WTC11 (cell line): ENCODE data around the gene PPM1A. TPM values are rescaled to one million over a fixed set of nuclear protein-coding genes. Genes with fewer than 3 reads are reported as not detected.

Experiments
- ATAC-seq: fragments of 200-7000 bp; cut with Tn5 transposase; 2 replicates; pipeline ENCODE4 v1.10.0; 2021; ENCODE audit warnings: mild to moderate bottlenecking, moderate library complexity
- CTCF ChIA-PET: fragments of 300-600 bp; sonication (Branson Sonifier 250); formaldehyde crosslinking; loops from one replicate; lab custom pipeline; 2021; ENCODE audit warnings: antibody characterized with exemption; lab: Charles Lee
- POLR2A ChIA-PET: fragments of 350-600 bp; sonication (Branson Sonifier 250); formaldehyde crosslinking; loops from one replicate; lab custom pipeline; 2021; ENCODE audit warnings: antibody characterized with exemption; lab: Charles Lee
- DNase-seq: peaks from one replicate; pipeline ENCODE4 v3.0.0; 2021; ENCODE audit warnings: low spot score
- H3K27ac Mint-ChIP-seq: 2 replicates; pipeline ENCODE4 v1.8.0; 2021; ENCODE audit warnings: mixed read lengths
- H3K27me3 Mint-ChIP-seq: 2 replicates; pipeline ENCODE4 v1.8.0; 2021; ENCODE audit warnings: low read depth, mild to moderate bottlenecking, moderate library complexity, mixed read lengths
- H3K36me3 Mint-ChIP-seq: 2 replicates; pipeline ENCODE4 v1.8.0; 2021; ENCODE audit warnings: mixed read lengths
- H3K4me1 Mint-ChIP-seq: 2 replicates; pipeline ENCODE4 v1.8.0; 2022; ENCODE audit warnings: mixed read lengths
- H3K4me3 Mint-ChIP-seq: 2 replicates; pipeline ENCODE4 v1.8.0; 2021; ENCODE audit warnings: mild to moderate bottlenecking, moderate library complexity, mixed read lengths
- H3K9me3 Mint-ChIP-seq: 2 replicates; pipeline ENCODE4 v1.8.0; 2021; ENCODE audit warnings: mixed read lengths
- CREM ChIP-seq: sonication (generic); formaldehyde crosslinking; IDR thresholded peaks from 2 replicates; pipeline ENCODE4 v1.8.1; 2022; ENCODE audit warnings: mild to moderate bottlenecking, missing genetic modification reagents, moderate library complexity
- FOXP1 ChIP-seq: sonication (generic); formaldehyde crosslinking; IDR thresholded peaks from 2 replicates; pipeline ENCODE4 v1.8.0; 2022; ENCODE audit warnings: missing genetic modification reagents, mild to moderate bottlenecking, moderate library complexity, borderline replicate concordance
- NFYB ChIP-seq: sonication (generic); formaldehyde crosslinking; conservative IDR thresholded peaks from 2 replicates; pipeline ENCODE4 v1.8.0; 2022; ENCODE audit warnings: low read depth, missing genetic modification reagents
- SMAD3 ChIP-seq: sonication (generic); formaldehyde crosslinking; IDR thresholded peaks from 2 replicates; pipeline ENCODE4 v1.8.0; 2022; ENCODE audit warnings: missing genetic modification reagents, mild to moderate bottlenecking, borderline replicate concordance
- SMAD4 ChIP-seq: sonication (generic); formaldehyde crosslinking; IDR thresholded peaks from 2 replicates; pipeline ENCODE4 v1.8.0; 2022; ENCODE audit warnings: mild to moderate bottlenecking, missing genetic modification reagents
- TCF7 ChIP-seq: sonication (generic); formaldehyde crosslinking; IDR thresholded peaks from 2 replicates; pipeline ENCODE4 v1.8.0; 2022; ENCODE audit warnings: mild to moderate bottlenecking, low read depth, missing genetic modification reagents, moderate library complexity
- TEAD4 ChIP-seq: sonication (generic); formaldehyde crosslinking; IDR thresholded peaks from 2 replicates; pipeline ENCODE4 v1.8.0; 2022; ENCODE audit warnings: mild to moderate bottlenecking, missing genetic modification reagents
- ZBTB21 ChIP-seq: sonication (generic); formaldehyde crosslinking; IDR thresholded peaks from 2 replicates; pipeline ENCODE4 v1.8.1; 2023; ENCODE audit warnings: mild to moderate bottlenecking, missing genetic modification reagents, borderline replicate concordance
- total RNA-seq: library from RNA; stranded (reverse); gene quantifications from 3 replicates; pipeline ENCODE4 v1.2.3, GENCODE V29; 2021
- TF ChIP-seq, protein P1 (sequence below): sonication (generic); formaldehyde crosslinking; IDR thresholded peaks from 2 replicates; pipeline ENCODE4 v1.8.1; 2022; ENCODE audit warnings: mild to moderate bottlenecking, moderate library complexity, missing genetic modification reagents
- TF ChIP-seq, protein P2 (sequence below): sonication (generic); formaldehyde crosslinking; IDR thresholded peaks from 2 replicates; pipeline ENCODE4 v1.8.0; 2022; ENCODE audit warnings: mild to moderate bottlenecking, missing genetic modification reagents
- TF ChIP-seq, protein P3 (sequence below): sonication (generic); formaldehyde crosslinking; IDR thresholded peaks from 2 replicates; pipeline ENCODE4 v1.8.0; 2022; ENCODE audit warnings: mild to moderate bottlenecking, missing genetic modification reagents
- TF ChIP-seq, protein P4 (sequence below): sonication (generic); formaldehyde crosslinking; IDR thresholded peaks from 2 replicates; pipeline ENCODE4 v1.8.1; 2023; ENCODE audit warnings: mild to moderate bottlenecking, moderate library complexity, missing genetic modification reagents
- TF ChIP-seq, protein P5 (sequence below): sonication (generic); formaldehyde crosslinking; IDR thresholded peaks from 2 replicates; pipeline ENCODE4 v1.8.1; 2023; ENCODE audit warnings: mild to moderate bottlenecking, missing genetic modification reagents
- TF ChIP-seq, protein P6 (sequence below): sonication (generic); formaldehyde crosslinking; IDR thresholded peaks from 2 replicates; pipeline ENCODE4 v1.8.1; 2023; ENCODE audit warnings: mild to moderate bottlenecking, missing genetic modification reagents, moderate library complexity

The PPM1A gene
- total RNA-seq, 1 experiment from 2014 or later, result 52.5 TPM

DNA sequence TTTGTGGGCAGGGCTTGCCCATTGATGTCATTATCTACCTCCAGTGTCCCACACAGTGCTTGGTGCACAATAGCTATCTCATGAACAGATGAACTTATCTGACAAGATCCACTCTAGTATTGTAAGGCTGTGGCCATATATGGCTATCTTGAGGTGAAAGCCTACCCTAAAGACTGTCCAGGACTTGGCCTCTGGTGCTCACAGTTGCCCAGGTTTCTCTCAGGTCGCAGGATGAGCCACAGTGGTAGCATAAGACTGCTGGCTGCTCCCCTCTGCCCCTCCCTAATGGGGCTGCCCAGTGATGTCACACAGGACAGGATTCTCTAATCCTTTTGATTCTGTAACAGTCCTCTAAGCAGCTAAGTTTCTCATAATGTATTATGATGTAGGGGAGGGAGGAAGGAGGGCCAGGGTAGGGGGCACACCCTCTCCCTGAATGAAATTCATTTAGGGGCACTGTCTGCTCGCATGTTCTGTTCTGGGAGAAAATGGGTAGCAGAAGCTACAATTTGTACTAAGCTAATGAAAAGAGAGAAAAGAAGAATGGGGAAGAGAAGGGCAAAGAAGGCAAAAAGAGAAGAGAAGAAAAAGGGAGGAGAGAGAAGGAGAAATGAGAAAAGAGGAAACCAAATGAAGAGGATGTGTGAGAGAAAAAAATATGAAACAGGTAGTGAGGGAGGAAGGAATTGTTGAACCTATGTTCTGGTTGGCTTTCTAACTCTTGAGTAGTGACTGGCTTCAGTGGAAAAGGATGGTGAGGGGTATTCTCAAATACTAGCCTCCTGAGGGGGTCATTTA is 3.4 kb upstream of the PPM1A start (continued):
- TF ChIP-seq, protein P1, sequence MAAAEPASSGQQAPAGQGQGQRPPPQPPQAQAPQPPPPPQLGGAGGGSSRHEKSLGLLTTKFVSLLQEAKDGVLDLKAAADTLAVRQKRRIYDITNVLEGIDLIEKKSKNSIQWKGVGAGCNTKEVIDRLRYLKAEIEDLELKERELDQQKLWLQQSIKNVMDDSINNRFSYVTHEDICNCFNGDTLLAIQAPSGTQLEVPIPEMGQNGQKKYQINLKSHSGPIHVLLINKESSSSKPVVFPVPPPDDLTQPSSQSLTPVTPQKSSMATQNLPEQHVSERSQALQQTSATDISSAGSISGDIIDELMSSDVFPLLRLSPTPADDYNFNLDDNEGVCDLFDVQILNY (CRISPR knock-in tag), result no peak

DNA sequence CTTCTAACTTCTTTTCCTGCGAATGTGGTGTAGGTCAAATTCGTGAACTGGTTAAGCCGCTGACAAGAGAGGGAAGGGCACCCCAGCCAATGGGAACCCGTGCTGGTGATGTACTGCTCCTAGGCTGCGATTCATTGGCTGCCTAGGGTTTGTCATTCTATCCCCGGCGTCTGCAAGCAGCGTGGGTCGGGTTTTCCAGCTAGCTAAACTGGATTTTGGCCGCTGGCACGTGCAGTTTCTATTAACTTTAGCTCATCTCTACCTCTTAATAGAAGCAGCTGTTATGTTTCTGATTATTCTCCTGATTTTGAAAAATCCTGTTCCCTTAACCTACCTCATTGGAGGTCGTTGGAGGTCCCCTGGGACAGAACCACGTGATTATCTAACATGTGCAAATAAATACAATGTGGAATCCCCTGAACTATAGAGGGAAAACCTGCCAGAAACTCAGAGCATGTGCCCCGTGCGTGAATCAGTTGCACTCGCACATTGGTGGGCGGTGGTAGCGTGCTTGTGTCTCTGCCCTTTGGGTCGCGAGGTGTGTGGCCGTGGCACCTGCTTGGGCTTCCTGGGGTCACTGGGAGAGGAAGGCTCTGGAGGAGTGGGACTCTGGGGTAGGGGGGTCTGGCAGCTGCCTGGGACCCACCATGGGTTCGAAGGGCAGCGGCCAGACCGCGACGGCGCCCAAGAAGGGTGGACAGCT is 876 bp upstream of the PPM1A start:
- no peaks in the 10 kb centered on the region for H3K36me3 Mint-ChIP-seq
- ATAC-seq (peak; percentile 74), DNase-seq (peak; percentile 80)
- H3K4me1 Mint-ChIP-seq, result peaks cover 58% of the 10 kb centered on the region
- H3K9me3 Mint-ChIP-seq, result no peaks in the 10 kb centered on the region
- peak overlapping the region; percentile 100 for H3K27ac Mint-ChIP-seq
- TF ChIP-seq SMAD4 (CRISPR knock-in tag) (no peak), ZBTB21 (CRISPR knock-in tag) (no peak), CREM (no peak), NFYB (CRISPR knock-in tag) (peak; percentile 77), TCF7 (CRISPR knock-in tag) (no peak), SMAD3 (CRISPR knock-in tag) (peak; percentile 28; the same call in 1 of the 2 replicates), FOXP1 (no peak), TEAD4 (CRISPR knock-in tag) (no peak)
- TF ChIP-seq, protein P2, sequence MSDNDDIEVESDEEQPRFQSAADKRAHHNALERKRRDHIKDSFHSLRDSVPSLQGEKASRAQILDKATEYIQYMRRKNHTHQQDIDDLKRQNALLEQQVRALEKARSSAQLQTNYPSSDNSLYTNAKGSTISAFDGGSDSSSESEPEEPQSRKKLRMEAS, result peak; percentile 78
- TF ChIP-seq, protein P3, sequence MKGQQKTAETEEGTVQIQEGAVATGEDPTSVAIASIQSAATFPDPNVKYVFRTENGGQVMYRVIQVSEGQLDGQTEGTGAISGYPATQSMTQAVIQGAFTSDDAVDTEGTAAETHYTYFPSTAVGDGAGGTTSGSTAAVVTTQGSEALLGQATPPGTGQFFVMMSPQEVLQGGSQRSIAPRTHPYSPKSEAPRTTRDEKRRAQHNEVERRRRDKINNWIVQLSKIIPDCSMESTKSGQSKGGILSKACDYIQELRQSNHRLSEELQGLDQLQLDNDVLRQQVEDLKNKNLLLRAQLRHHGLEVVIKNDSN (CRISPR knock-in tag), result peak; percentile 65
- TF ChIP-seq, protein P4, sequence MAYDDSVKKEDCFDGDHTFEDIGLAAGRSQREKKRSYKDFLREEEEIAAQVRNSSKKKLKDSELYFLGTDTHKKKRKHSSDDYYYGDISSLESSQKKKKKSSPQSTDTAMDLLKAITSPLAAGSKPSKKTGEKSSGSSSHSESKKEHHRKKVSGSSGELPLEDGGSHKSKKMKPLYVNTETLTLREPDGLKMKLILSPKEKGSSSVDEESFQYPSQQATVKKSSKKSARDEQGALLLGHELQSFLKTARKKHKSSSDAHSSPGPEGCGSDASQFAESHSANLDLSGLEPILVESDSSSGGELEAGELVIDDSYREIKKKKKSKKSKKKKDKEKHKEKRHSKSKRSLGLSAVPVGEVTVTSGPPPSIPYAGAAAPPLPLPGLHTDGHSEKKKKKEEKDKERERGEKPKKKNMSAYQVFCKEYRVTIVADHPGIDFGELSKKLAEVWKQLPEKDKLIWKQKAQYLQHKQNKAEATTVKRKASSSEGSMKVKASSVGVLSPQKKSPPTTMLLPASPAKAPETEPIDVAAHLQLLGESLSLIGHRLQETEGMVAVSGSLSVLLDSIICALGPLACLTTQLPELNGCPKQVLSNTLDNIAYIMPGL (CRISPR knock-in tag), result no peak
- TF ChIP-seq, protein P5, sequence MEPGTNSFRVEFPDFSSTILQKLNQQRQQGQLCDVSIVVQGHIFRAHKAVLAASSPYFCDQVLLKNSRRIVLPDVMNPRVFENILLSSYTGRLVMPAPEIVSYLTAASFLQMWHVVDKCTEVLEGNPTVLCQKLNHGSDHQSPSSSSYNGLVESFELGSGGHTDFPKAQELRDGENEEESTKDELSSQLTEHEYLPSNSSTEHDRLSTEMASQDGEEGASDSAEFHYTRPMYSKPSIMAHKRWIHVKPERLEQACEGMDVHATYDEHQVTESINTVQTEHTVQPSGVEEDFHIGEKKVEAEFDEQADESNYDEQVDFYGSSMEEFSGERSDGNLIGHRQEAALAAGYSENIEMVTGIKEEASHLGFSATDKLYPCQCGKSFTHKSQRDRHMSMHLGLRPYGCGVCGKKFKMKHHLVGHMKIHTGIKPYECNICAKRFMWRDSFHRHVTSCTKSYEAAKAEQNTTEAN (CRISPR knock-in tag), result no peak
- TF ChIP-seq, protein P6, sequence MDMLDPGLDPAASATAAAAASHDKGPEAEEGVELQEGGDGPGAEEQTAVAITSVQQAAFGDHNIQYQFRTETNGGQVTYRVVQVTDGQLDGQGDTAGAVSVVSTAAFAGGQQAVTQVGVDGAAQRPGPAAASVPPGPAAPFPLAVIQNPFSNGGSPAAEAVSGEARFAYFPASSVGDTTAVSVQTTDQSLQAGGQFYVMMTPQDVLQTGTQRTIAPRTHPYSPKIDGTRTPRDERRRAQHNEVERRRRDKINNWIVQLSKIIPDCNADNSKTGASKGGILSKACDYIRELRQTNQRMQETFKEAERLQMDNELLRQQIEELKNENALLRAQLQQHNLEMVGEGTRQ (CRISPR knock-in tag), result peak; percentile 69
- ChIA-PET POLR2A (interaction anchor here (0.6 to 3.0 kb wide), 17 partner anchors 9 to 764 kb away, joined by 3 to 13 read pairs (median 6); partner anchors contain the start of genes JKAMP, L3HYPDH and PCNX4), CTCF (interaction anchor here (0.6 to 2.7 kb wide), 9 partner anchors 18 to 1084 kb away, joined by 3 to 16 read pairs (median 4); partner anchors contain the start of gene DHRS7)
- peak overlapping the region; percentile 95 for H3K4me3 Mint-ChIP-seq
- no peaks in the 10 kb centered on the region for H3K27me3 Mint-ChIP-seq
